Mesodermal cell (in vitro differentiated cells): Measurements from ENCODE around the gene TRIM54.

Source experiments
- H3K27ac ChIP-seq: 2 replicates; pipeline ENCODE4 v1.7.0; 2013; ENCODE audit warnings: mild to moderate bottlenecking, low read depth, low read length, moderate library complexity; ENCODE audit not compliant: severe bottlenecking
- H3K36me3 ChIP-seq: 2 replicates; pipeline ENCODE4 v1.7.1; 2013; ENCODE audit warnings: mild to moderate bottlenecking, low read length, moderate library complexity; ENCODE audit not compliant: control insufficient read depth, insufficient read depth
- H3K4me1 ChIP-seq: one replicate; pipeline ENCODE4 v1.7.1; 2013; ENCODE audit warnings: mild to moderate bottlenecking, low read length; ENCODE audit not compliant: insufficient read depth, control insufficient read depth, poor library complexity, severe bottlenecking
- H3K4me3 ChIP-seq: 2 replicates; pipeline ENCODE4 v1.7.0; 2013; ENCODE audit warnings: low read length, control low read depth, mild to moderate bottlenecking; ENCODE audit not compliant: insufficient read depth, poor library complexity, severe bottlenecking; ENCODE audit errors: extremely low read depth
- H3K9me3 ChIP-seq: 2 replicates; pipeline ENCODE4 v1.7.1; 2013; ENCODE audit warnings: mild to moderate bottlenecking, low read length, moderate library complexity; ENCODE audit not compliant: control insufficient read depth
- WGBS, 2 experiments: methylation state at CpG; one replicate each; pipeline ENCODE4 v1.1.5; 2013; ENCODE audit warnings: missing lambda C conversion rate in 2 of 2; ENCODE audit not compliant: insufficient coverage in 2 of 2; 5-methylcytosine and 5-hydroxymethylcytosine counted together

Gene TRIM54

DNA sequence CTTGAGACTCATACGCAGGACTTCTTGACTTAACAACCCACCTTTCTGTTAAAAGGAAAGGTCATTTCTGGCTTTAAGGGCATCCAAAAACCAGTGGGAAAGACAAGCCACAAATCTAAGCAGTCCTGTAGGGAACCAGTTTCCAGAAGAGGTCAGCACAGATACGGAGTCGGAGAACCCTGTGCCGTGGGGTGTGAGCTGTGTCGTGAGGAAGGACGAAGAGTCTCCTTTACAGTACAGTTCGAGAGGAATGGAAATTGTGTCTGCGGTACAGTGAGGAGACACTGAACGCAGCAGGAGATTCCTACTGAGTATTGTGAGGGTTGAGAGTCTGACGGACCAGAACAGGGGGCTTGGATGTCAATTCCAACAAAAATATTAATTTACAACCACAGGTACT is 37.1 kb upstream of the TRIM54 start:
- Histone ChIP-seq H3K4me1 (no peaks in the 10 kb centered on the region), H3K4me3 (no peak overlapping the region), H3K9me3 (no peaks in the 10 kb centered on the region), H3K27ac (no peak overlapping the region), H3K36me3 (peaks cover 45% of the 10 kb centered on the region)
- 91 to 93% methylated on average over 8 of the region's 10 CpGs for WGBS, 2 experiments

GRCh38 chr2:27245626-27246025 is 36.6 kb upstream of the TRIM54 start:
- Histone ChIP-seq H3K27ac (no peak overlapping the region), H3K4me1 (no peaks in the 10 kb centered on the region), H3K4me3 (no peak overlapping the region), H3K36me3 (peaks cover 40% of the 10 kb centered on the region), H3K9me3 (no peaks in the 10 kb centered on the region)
- 92 to 100% methylated on average over 1 to 2 of the region's 4 CpGs for WGBS, 2 experiments

DNA sequence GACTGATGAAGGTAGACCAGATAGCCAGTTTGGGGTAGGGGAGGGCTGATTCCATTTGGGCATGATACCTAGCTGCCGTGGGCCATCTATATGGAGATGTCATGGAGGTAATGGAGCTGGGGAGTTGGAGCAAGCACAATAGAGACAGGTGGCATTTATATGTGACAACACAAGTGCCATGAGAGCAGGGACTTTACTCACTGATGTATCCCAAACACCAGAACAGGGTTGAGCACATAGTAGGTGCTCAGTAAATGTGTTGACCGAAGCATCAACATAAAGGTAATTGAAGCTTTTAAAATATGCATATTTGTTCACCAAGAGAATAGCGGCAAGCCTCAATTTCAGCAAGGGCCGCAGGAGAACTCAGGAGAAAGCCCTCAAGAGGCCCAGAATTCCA is 34.3 kb upstream of the TRIM54 start:
- Histone ChIP-seq H3K9me3 (no peaks in the 10 kb centered on the region), H3K27ac (no peak overlapping the region), H3K4me3 (no peak overlapping the region), H3K4me1 (no peaks in the 10 kb centered on the region), H3K36me3 (peaks cover 17% of the 10 kb centered on the region)
- 56 to 93% methylated on average over 3 of the region's 4 CpGs for WGBS, 2 experiments

DNA sequence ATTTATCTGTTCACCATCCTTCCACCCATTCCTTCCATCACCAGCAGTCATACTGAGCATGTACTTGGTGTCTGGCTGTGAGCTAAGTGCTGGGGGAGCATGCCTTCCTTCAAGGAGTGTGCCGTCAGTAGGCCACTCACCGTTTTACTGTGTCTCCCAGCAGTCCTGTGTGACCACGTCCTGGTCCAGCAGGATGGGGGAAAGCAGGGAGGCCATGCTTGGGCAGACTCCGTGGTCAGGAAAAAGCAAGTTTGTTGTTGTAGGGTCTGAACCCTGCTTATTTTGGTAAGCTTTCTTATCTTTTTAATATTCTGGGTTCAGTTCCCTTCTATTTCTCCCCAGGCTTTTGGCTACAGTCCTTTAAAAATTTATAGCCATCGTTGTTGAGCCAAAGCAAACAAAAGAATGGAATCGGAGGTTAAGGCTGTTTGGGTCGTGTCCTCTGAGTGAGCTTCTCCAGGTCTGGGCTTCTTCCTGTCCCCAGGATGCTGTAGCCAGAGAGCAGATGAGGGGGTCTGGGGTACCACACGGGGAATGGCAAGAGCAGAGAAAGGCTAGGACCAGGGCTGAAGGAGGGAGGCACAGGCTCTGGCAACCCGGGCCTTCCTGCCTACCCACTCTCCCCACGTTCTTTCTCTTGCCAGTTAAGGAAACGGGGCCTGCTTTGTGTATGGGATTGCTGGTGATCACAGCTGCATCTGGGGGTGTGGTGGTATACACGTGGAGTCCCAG is 32.9 kb upstream of the TRIM54 start:
- H3K4me1 ChIP-seq = no peaks in the 10 kb centered on the region
- 78 to 90% methylated on average over 9 of the region's 12 CpGs for WGBS, 2 experiments
- H3K4me3 ChIP-seq = no peak overlapping the region
- peaks cover 3% of the 10 kb centered on the region for H3K36me3 ChIP-seq
- H3K9me3 ChIP-seq = no peaks in the 10 kb centered on the region
- H3K27ac ChIP-seq = no peak overlapping the region

GRCh38 chr2:27249891-27250651 is 32.2 kb upstream of the TRIM54 start:
- no peak overlapping the region for H3K27ac ChIP-seq
- 19 to 23% methylated on average over 21 of the region's 22 CpGs for WGBS, 2 experiments
- H3K36me3 ChIP-seq = peaks cover under 1% of the 10 kb centered on the region
- H3K4me1 ChIP-seq = no peaks in the 10 kb centered on the region
- no peaks in the 10 kb centered on the region for H3K9me3 ChIP-seq
- H3K4me3 ChIP-seq = no peak overlapping the region

DNA sequence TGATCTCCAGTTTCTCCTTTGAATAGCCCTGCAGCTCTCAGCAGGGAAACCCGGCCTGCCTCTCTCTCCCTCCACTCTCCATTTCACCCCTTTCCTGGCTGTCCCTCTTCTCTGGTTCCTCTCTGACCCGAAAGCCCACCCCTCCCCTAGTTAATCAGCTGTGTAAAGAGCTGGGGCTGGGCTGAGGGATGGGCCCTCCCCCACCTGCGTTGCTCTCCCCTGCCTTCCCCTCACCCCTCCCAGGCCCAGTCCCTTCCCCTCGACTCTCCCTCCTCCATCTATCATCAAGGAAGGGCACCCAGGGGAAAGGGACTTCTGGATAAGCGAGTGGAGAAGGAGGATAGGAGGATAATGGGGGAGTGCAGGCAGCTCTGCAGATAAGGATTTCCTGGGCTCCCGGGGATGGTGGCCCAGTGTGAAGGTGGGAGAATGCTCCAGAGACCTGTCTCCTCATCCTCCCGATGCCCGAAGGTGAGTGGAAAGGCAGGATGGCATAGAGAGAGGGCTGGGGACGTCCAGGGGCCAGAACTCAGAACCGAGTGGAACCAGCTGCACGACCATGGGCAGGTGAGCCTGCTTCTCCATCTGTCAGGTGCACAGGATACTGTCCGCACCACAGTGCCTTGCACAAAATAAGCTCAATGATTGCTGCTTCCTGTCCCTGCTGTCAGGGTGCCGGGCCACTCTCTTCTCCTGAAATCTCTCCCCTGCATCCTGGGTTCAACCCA is 31.4 kb upstream of the TRIM54 start:
- H3K36me3 ChIP-seq = no peaks in the 10 kb centered on the region
- no peaks in the 10 kb centered on the region for H3K4me1 ChIP-seq
- 68 to 74% methylated on average over 7 to 9 of the region's 13 CpGs for WGBS, 2 experiments
- H3K4me3 ChIP-seq = no peak overlapping the region
- H3K9me3 ChIP-seq = no peaks in the 10 kb centered on the region
- no peak overlapping the region for H3K27ac ChIP-seq

DNA sequence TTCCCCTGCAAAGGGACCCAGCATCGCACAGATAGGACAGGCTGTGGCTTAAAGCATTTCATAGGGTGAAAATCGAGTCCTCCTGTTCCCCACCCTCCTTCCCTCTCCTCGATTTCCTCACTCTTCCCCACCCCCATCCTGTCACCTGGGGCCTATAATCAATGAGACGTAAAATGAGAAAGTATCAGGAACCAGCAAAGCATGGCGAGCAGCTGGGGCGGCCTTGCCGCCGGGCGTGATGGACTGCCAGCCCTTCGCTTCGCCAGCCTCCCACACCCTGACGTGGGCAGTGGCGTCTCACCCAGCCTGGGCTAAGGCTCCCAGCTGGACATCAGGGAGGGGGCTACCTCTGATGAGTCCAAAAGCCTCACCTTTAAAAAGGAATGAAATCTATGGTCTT is 30.5 kb upstream of the TRIM54 start:
- WGBS, 2 experiments = 77 to 84% methylated on average over 8 to 11 of the region's 13 CpGs
- no peaks in the 10 kb centered on the region for H3K9me3 ChIP-seq
- no peak overlapping the region for H3K27ac ChIP-seq
- H3K4me1 ChIP-seq = no peaks in the 10 kb centered on the region
- H3K4me3 ChIP-seq = no peak overlapping the region
- no peaks in the 10 kb centered on the region for H3K36me3 ChIP-seq

GRCh38 chr2:27255187-27255586 is 27.0 kb upstream of the TRIM54 start:
- Histone ChIP-seq H3K4me1 (no peaks in the 10 kb centered on the region), H3K9me3 (no peaks in the 10 kb centered on the region), H3K27ac (no peak overlapping the region), H3K36me3 (no peaks in the 10 kb centered on the region), H3K4me3 (no peak overlapping the region)
- WGBS, 2 experiments = 72 to 78% methylated on average over 8 to 10 of the region's 13 CpGs

DNA sequence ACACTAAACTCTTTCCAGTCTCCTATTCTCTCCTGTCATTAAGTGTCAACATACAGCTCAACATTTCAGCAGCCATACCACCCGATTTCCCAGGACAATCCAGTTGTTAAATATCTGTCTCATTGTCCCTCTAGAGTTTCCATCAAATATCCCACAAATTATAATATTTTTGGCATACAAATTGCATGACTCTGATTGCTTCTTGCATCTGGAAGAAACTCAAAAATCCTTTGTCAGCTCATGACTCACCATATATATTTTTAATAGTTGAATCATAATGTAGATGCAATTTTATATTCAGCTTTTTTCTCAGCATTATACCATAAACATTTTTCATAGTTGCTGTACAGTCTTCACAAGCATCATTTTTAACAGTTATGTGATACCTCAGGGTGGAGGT is 26.6 kb upstream of the TRIM54 start:
- no peak overlapping the region for H3K27ac ChIP-seq
- H3K36me3 ChIP-seq = no peaks in the 10 kb centered on the region
- H3K4me1 ChIP-seq = no peaks in the 10 kb centered on the region
- 45 to 67% methylated on average over 1 of the region's 1 CpG for WGBS, 2 experiments
- no peak overlapping the region for H3K4me3 ChIP-seq
- H3K9me3 ChIP-seq = no peaks in the 10 kb centered on the region

DNA sequence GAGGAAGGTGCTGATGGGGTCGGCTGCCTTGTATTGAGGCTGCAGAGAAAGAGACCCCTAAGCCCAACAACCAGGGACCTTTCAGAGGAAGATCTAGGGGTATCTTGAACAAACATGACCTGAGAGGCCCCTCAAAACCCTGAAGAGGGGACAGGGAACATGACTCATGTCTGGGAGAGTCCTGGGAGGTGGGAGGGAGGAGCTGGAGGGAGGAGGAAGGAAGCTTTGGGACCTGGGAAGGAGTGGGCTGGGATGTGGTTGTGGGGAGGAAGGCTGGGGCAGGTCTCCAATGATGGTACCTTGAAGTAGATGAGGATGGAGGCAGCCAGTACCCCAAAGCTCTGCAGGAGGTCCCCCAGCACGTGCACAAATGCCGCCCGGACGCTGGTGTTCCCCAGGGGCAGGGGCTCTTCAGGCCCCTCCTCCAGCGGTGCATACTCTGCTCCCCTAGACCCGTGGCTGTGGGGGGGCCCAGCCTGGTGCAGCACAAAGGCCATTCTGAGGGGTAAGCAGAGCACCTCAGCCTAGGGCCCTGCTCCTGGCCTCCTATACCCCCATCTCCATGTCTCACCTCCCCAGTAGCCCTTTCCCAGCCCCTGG is 25.3 kb upstream of the TRIM54 start:
- Histone ChIP-seq H3K36me3 (no peaks in the 10 kb centered on the region), H3K4me1 (no peaks in the 10 kb centered on the region), H3K4me3 (no peak overlapping the region), H3K27ac (no peak overlapping the region), H3K9me3 (no peaks in the 10 kb centered on the region)
- 83 to 88% methylated on average over 5 to 7 of the region's 7 CpGs for WGBS, 2 experiments
